Measurements from ENCODE around the gene FAM25C.
"Not testable (repeated sequence)": the region's sequence is repeated elsewhere in the genome, so short reads cannot be mapped to it uniquely, and the experiment has no call there.

FAM25C gene

GRCh38 chr10:47947424-47947823 is 52.2 kb downstream of the FAM25C start:
- DNase-seq = not testable (repeated sequence)
